ENCODE results near the gene FYB1. TPM values are rescaled to one million over a fixed set of nuclear protein-coding genes. Genes with fewer than 3 reads are reported as not detected.

Gene FYB1
- total RNA-seq, 4 donors from 2014 or later = 1.8 to 16.5 (median 4.8) TPM

GRCh38 chr5:39191216-39191615 is 28.1 kb downstream of the FYB1 start:
- no peak for TF ChIP-seq POLR2A (IDR thresholded peaks at IDR 0.05)
- Histone ChIP-seq H3K27me3 (no peaks in the 10 kb centered on the region), H3K36me3 (no peaks in the 10 kb centered on the region)

GRCh38 chr5:39190311-39191102 is 28.9 kb downstream of the FYB1 start:
- no peaks in the 10 kb centered on the region for H3K36me3 ChIP-seq
- no peak for DNase-seq
- intact Hi-C loops (cut with DNase I; ENCODE audit: low total_unique reads) = no loop called here
- H3K27ac ChIP-seq = no peak overlapping the region
- no peaks in the 10 kb centered on the region for H3K4me1 ChIP-seq
- no peak overlapping the region for H3K4me3 ChIP-seq
- H3K27me3 ChIP-seq = no peaks in the 10 kb centered on the region
- no peaks in the 10 kb centered on the region for H3K9me3 ChIP-seq
- TF ChIP-seq CTCF (IDR thresholded peaks at IDR 0.05) (no peak), POLR2A (IDR thresholded peaks at IDR 0.05) (no peak)

More at GRCh38 chr5:39191216-39191615, 28.1 kb downstream of the FYB1 start:
- DNase-seq = no peak
- H3K9me3 ChIP-seq = no peaks in the 10 kb centered on the region
- no peak overlapping the region for H3K4me3 ChIP-seq
- intact Hi-C loops (cut with DNase I; ENCODE audit: low total_unique reads) = no loop called here
- H3K27ac ChIP-seq = no peak overlapping the region
- no peaks in the 10 kb centered on the region for H3K4me1 ChIP-seq

- Histone ChIP-seq H3K4me3 (no peak overlapping the region), H3K27me3 (peaks cover 0 to 1% of the 10 kb centered on the region in 2 donors), H3K4me1 (no peaks in the 10 kb centered on the region), H3K27ac (no peak overlapping the region), H3K9me3 (no peaks in the 10 kb centered on the region), H3K36me3 (no peaks in the 10 kb centered on the region)
- TF ChIP-seq CTCF (IDR thresholded peaks at IDR 0.05) = no peak
- no peak for TF ChIP-seq POLR2A (IDR thresholded peaks at IDR 0.05)
- DNase-seq = no peak
- intact Hi-C loops (cut with DNase I; ENCODE audit: low total_unique reads) = no loop called here
Observed at GRCh38 chr5:39189292-39189955, 29.9 kb downstream of the FYB1 start.

GRCh38 chr5:39187831-39188731 is 31.3 kb downstream of the FYB1 start:
- H3K27ac ChIP-seq = no peak overlapping the region
- intact Hi-C loops (cut with DNase I; ENCODE audit: low total_unique reads) = no loop called here
- H3K36me3 ChIP-seq = no peaks in the 10 kb centered on the region
- peaks cover 0 to 4% of the 10 kb centered on the region in 2 donors for H3K27me3 ChIP-seq
- no peak for TF ChIP-seq CTCF (IDR thresholded peaks at IDR 0.05)
- no peak for TF ChIP-seq POLR2A (IDR thresholded peaks at IDR 0.05)
- no peak for DNase-seq
- no peak overlapping the region for H3K4me3 ChIP-seq
- no peaks in the 10 kb centered on the region for H3K4me1 ChIP-seq
- H3K9me3 ChIP-seq = no peaks in the 10 kb centered on the region

- no peak overlapping the region for H3K27ac ChIP-seq
- no peak for DNase-seq
- H3K4me1 ChIP-seq = no peaks in the 10 kb centered on the region
- no peak overlapping the region for H3K4me3 ChIP-seq
- no peaks in the 10 kb centered on the region for H3K9me3 ChIP-seq
- TF ChIP-seq CTCF (IDR thresholded peaks at IDR 0.05) = no peak
- TF ChIP-seq POLR2A (IDR thresholded peaks at IDR 0.05) = no peak
- H3K27me3 ChIP-seq = peaks cover 0 to 4% of the 10 kb centered on the region in 2 donors
- intact Hi-C loops (cut with DNase I; ENCODE audit: low total_unique reads) = no loop called here
- no peaks in the 10 kb centered on the region for H3K36me3 ChIP-seq
Observed at GRCh38 chr5:39186722-39187539, 32.4 kb downstream of the FYB1 start.
